Gastroesophageal sphincter (tissue), 4 donors: ENCODE data around the gene PRADC1. TPM values are rescaled to one million over a fixed set of nuclear protein-coding genes. Genes with fewer than 3 reads are reported as not detected.

Source experiments
- ATAC-seq: fragments of 150-250 bp; one replicate; pipeline ENCODE4 v1.9.1; 2016; ENCODE audit warnings: mild to moderate bottlenecking, moderate library complexity
- H3K27ac ChIP-seq, 4 donors: fragments of 200-600 bp; sonication (generic) in 3 of 4; 1 replicate in 3 of 4; 2 replicates in 1 of 4; pipeline ENCODE4 v1.5.1; 2016 to 2019
- H3K27me3 ChIP-seq: fragments of 200-600 bp; sonication (generic); one replicate; pipeline ENCODE4 v1.5.1; 2019
- H3K36me3 ChIP-seq, 2 donors: fragments of 200-600 bp; sonication (generic); one replicate each; pipeline ENCODE4 v1.5.1; 2019; ENCODE audit warnings: control low read depth in 1 of 2
- H3K4me1 ChIP-seq, 3 donors: fragments of 200-600 bp; sonication (generic); 1 replicate in 2 of 3; 2 replicates in 1 of 3; pipeline ENCODE4 v1.5.1; 2016 to 2019; ENCODE audit warnings: control low read depth in 2 of 3
- H3K4me3 ChIP-seq, 2 donors: fragments of 200-600 bp; sonication (generic); one replicate each; pipeline ENCODE4 v1.5.1; 2019; ENCODE audit warnings: mild to moderate bottlenecking in 1 of 2, moderate library complexity in 1 of 2
- H3K9me3 ChIP-seq, 3 donors: fragments of 200-600 bp; sonication (generic); one replicate each; pipeline ENCODE4 v1.5.1; 2017 to 2019; ENCODE audit warnings: control low read depth in 2 of 3
- CTCF ChIP-seq, 4 experiments: fragments of 200-600 bp in 2 of 4; fragments of 450-650 bp in 2 of 4; sonication (generic) in 1 of 4; IDR thresholded peaks; one replicate each; pipeline ENCODE4 v1.5.1; 2017 to 2019; ENCODE audit warnings: antibody characterized with exemption in 4 of 4, mild to moderate bottlenecking in 2 of 4, moderate library complexity in 2 of 4
- EP300 ChIP-seq: sonication (generic); formaldehyde crosslinking; IDR thresholded peaks from one replicate; pipeline ENCODE4 v1.6.1; 2017; ENCODE audit warnings: antibody characterized with exemption, mild to moderate bottlenecking
- POLR2A ChIP-seq, 2 donors: fragments of 450-650 bp; IDR thresholded peaks; one replicate each; pipeline ENCODE4 v1.6.1; 2017; ENCODE audit warnings: antibody characterized with exemption in 2 of 2, mild to moderate bottlenecking in 2 of 2, moderate library complexity in 1 of 2
- POLR2AphosphoS5 ChIP-seq: sonication (generic); formaldehyde crosslinking; IDR thresholded peaks from one replicate; pipeline ENCODE4 v1.6.1; 2017; ENCODE audit warnings: antibody characterized with exemption
- WGBS, 2 donors: methylation state at CpG; one replicate each; pipeline ENCODE4 v1.1.5; 2018; ENCODE audit warnings: low coverage in 1 of 2; 5-methylcytosine and 5-hydroxymethylcytosine counted together
- total RNA-seq, 4 donors: library from RNA; depleted of rRNA; stranded (reverse); fragments of >200 nt; gene quantifications; one replicate each; pipeline ENCODE4 v1.1.0, GENCODE V29; 2016

PRADC1 gene
- total RNA-seq, 4 donors from 2014 or later, result 21.7 to 37.5 (median 30.2) TPM

GRCh38 chr2:73223821-73224220 is 9.2 kb downstream of the PRADC1 start:
- WGBS, 2 donors, result 92 to 94% methylated on average over 2 to 4 of the region's 4 CpGs
- no peak for ATAC-seq
- H3K4me3 ChIP-seq, result no peak overlapping the region
- no peak overlapping the region for H3K27ac ChIP-seq
- H3K9me3 ChIP-seq, result no peaks in the 10 kb centered on the region
- H3K27me3 ChIP-seq, result no peaks in the 10 kb centered on the region
- no peaks in the 10 kb centered on the region for H3K4me1 ChIP-seq
- TF ChIP-seq POLR2AphosphoS5 (no peak), EP300 (no peak), CTCF (IDR thresholded peaks at IDR 0.05) (no peak), POLR2A (IDR thresholded peaks at IDR 0.05) (no peak)
- H3K36me3 ChIP-seq, result peaks cover 0 to 100% of the 10 kb centered on the region in 2 donors

GRCh38 chr2:73218298-73218697 is 14.7 kb downstream of the PRADC1 start:
- peaks cover 0 to 50% of the 10 kb centered on the region in 2 donors for H3K36me3 ChIP-seq

GRCh38 chr2:73217826-73218225 is 15.2 kb downstream of the PRADC1 start:
- Histone ChIP-seq H3K27me3 (no peaks in the 10 kb centered on the region), H3K9me3 (no peaks in the 10 kb centered on the region), H3K4me1 (peaks cover 0 to 27% (median 0%) of the 10 kb centered on the region in 3 donors), H3K4me3 (no peak overlapping the region), H3K36me3 (peaks cover 0 to 45% of the 10 kb centered on the region in 2 donors), H3K27ac (no peak overlapping the region)
- TF ChIP-seq POLR2A (IDR thresholded peaks at IDR 0.05), result no peak
- TF ChIP-seq POLR2AphosphoS5, result no peak
- no peak for TF ChIP-seq CTCF (IDR thresholded peaks at IDR 0.05)
- TF ChIP-seq EP300, result no peak
- WGBS, 2 donors, result 80 to 88% methylated on average over 1 to 2 of the region's 2 CpGs
- ATAC-seq, result no peak

More at GRCh38 chr2:73218298-73218697, 14.7 kb downstream of the PRADC1 start:
- Histone ChIP-seq H3K27ac (no peak overlapping the region), H3K4me3 (no peak overlapping the region), H3K4me1 (peaks cover 0 to 22% (median 0%) of the 10 kb centered on the region in 3 donors), H3K27me3 (no peaks in the 10 kb centered on the region), H3K9me3 (no peaks in the 10 kb centered on the region)
- ATAC-seq, result no peak
- TF ChIP-seq POLR2A (IDR thresholded peaks at IDR 0.05) (no peak), POLR2AphosphoS5 (no peak), CTCF (IDR thresholded peaks at IDR 0.05) (no peak), EP300 (no peak)

GRCh38 chr2:73217160-73217559 is 15.9 kb downstream of the PRADC1 start:
- TF ChIP-seq POLR2A (IDR thresholded peaks at IDR 0.05) (no peak), POLR2AphosphoS5 (no peak), CTCF (IDR thresholded peaks at IDR 0.05) (no peak), EP300 (no peak)
- WGBS, 2 donors, result 93% methylated on average over 5 of the region's 5 CpGs
- Histone ChIP-seq H3K9me3 (no peaks in the 10 kb centered on the region), H3K27me3 (no peaks in the 10 kb centered on the region), H3K4me1 (peaks cover 0 to 33% (median 2%) of the 10 kb centered on the region in 3 donors), H3K4me3 (no peak overlapping the region), H3K27ac (no peak overlapping the region), H3K36me3 (peaks cover 0 to 38% of the 10 kb centered on the region in 2 donors)
- no peak for ATAC-seq

GRCh38 chr2:73215254-73215653 is 17.8 kb downstream of the PRADC1 start:
- Histone ChIP-seq H3K27ac (peak overlapping the region in 2 of 4 donors; percentile 75 to 79), H3K4me1 (peaks cover 0 to 36% (median 3%) of the 10 kb centered on the region in 3 donors), H3K36me3 (peaks cover 0 to 19% of the 10 kb centered on the region in 2 donors), H3K4me3 (no peak overlapping the region), H3K27me3 (no peaks in the 10 kb centered on the region), H3K9me3 (no peaks in the 10 kb centered on the region)
- ATAC-seq, result no peak
- 69 to 70% methylated on average over 3 to 4 of the region's 4 CpGs for WGBS, 2 donors
- TF ChIP-seq POLR2AphosphoS5, result no peak
- no peak for TF ChIP-seq CTCF (IDR thresholded peaks at IDR 0.05)
- TF ChIP-seq EP300, result no peak
- TF ChIP-seq POLR2A (IDR thresholded peaks at IDR 0.05), result no peak
